Calu3 (cell line): ENCODE data around the gene NRG2. TPM values are rescaled to one million over a fixed set of nuclear protein-coding genes. Genes with fewer than 3 reads are reported as not detected.

ENCODE experiments used
- BruUV-seq: library from RNA; stranded (reverse); fragments of 400-500 nt; replicated peaks from 2 replicates; lab custom pipeline; 2021; lab: Mats Ljungman, UMichigan
- CTCF ChIA-PET: fragments of 300-600 bp; sonication (Branson Sonifier 250); formaldehyde crosslinking; loops from one replicate; lab custom pipeline; 2022; ENCODE audit warnings: antibody characterized with exemption; lab: Charles Lee
- DNase-seq: peaks from one replicate; pipeline ENCODE4 v3.0.0; 2022
- H3K27ac Mint-ChIP-seq: one replicate; pipeline ENCODE4 v1.8.0; 2022; ENCODE audit warnings: mixed read lengths; ENCODE audit not compliant: unreplicated experiment
- H3K27me3 Mint-ChIP-seq: one replicate; pipeline ENCODE4 v1.8.0; 2022; ENCODE audit warnings: mixed read lengths; ENCODE audit not compliant: unreplicated experiment
- H3K36me3 Mint-ChIP-seq: one replicate; pipeline ENCODE4 v1.8.0; 2022; ENCODE audit warnings: mild to moderate bottlenecking, moderate library complexity, mixed read lengths; ENCODE audit not compliant: insufficient read depth, unreplicated experiment
- H3K4me1 Mint-ChIP-seq: one replicate; pipeline ENCODE4 v1.8.0; 2022; ENCODE audit warnings: mild to moderate bottlenecking, low read depth, mixed read lengths; ENCODE audit not compliant: unreplicated experiment
- H3K4me3 Mint-ChIP-seq: one replicate; pipeline ENCODE4 v1.8.0; 2022; ENCODE audit warnings: mild to moderate bottlenecking, low read depth, moderate library complexity, mixed read lengths; ENCODE audit not compliant: unreplicated experiment
- H3K9me3 Mint-ChIP-seq: one replicate; pipeline ENCODE4 v1.8.0; 2022; ENCODE audit warnings: low read depth, mixed read lengths; ENCODE audit not compliant: unreplicated experiment
- intact Hi-C: fragments of 100-400 bp; cut with micrococcal nuclease; formaldehyde crosslinking; loops from one replicate; pipeline ENCODE4 v1.10.0; 2022; ENCODE audit not compliant: unreplicated experiment
- total RNA-seq: library from RNA; stranded (reverse); gene quantifications from 2 replicates; pipeline ENCODE4 v1.2.3, GENCODE V29; 2022
- TF ChIP-seq, protein P1 (sequence below): fragments of 200-600 bp; IDR thresholded peaks from one replicate; pipeline ENCODE4 v1.8.0; 2022; ENCODE audit warnings: antibody characterized with exemption; ENCODE audit not compliant: unreplicated experiment

Gene NRG2
- total RNA-seq, 1 experiment from 2014 or later = 1.4 TPM

DNA sequence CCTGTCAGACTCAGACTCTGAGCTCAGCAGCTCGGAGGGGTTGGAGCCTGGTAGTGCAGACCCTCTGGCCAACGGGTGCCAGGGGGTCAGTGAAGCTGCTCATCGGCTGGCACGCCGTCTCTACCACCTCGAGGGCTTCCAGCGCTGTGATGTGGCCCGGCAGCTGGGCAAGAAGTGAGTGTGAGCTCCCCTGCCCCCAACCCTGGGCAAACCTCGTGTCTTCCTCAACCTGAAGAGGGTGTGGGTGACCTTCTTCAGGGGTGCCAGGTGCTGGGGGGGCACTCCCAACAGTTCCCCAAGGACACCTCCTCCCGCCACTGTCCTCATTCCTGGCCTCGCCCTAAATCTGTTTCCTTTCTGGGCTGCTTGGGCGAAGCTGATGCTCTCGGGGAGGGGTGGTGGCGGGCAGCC lies 228.9 kb downstream of the NRG2 start:
- CTCF ChIA-PET = interaction anchor here (1.2 kb wide), 1 partner anchor 154 kb away, joined by 4 read pairs; no protein-coding TSS in a partner anchor
- no peaks in the 10 kb centered on the region for H3K36me3 Mint-ChIP-seq
- no peak overlapping the region for H3K27ac Mint-ChIP-seq
- TF ChIP-seq, protein P1, sequence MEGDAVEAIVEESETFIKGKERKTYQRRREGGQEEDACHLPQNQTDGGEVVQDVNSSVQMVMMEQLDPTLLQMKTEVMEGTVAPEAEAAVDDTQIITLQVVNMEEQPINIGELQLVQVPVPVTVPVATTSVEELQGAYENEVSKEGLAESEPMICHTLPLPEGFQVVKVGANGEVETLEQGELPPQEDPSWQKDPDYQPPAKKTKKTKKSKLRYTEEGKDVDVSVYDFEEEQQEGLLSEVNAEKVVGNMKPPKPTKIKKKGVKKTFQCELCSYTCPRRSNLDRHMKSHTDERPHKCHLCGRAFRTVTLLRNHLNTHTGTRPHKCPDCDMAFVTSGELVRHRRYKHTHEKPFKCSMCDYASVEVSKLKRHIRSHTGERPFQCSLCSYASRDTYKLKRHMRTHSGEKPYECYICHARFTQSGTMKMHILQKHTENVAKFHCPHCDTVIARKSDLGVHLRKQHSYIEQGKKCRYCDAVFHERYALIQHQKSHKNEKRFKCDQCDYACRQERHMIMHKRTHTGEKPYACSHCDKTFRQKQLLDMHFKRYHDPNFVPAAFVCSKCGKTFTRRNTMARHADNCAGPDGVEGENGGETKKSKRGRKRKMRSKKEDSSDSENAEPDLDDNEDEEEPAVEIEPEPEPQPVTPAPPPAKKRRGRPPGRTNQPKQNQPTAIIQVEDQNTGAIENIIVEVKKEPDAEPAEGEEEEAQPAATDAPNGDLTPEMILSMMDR = no peak
- H3K4me3 Mint-ChIP-seq = no peak overlapping the region
- no peak for DNase-seq
- BruUV-seq = no TSS peak
- no peaks in the 10 kb centered on the region for H3K4me1 Mint-ChIP-seq
- peaks cover 96% of the 10 kb centered on the region for H3K27me3 Mint-ChIP-seq
- peaks cover 4% of the 10 kb centered on the region for H3K9me3 Mint-ChIP-seq
- intact Hi-C loops = no loop called here

DNA sequence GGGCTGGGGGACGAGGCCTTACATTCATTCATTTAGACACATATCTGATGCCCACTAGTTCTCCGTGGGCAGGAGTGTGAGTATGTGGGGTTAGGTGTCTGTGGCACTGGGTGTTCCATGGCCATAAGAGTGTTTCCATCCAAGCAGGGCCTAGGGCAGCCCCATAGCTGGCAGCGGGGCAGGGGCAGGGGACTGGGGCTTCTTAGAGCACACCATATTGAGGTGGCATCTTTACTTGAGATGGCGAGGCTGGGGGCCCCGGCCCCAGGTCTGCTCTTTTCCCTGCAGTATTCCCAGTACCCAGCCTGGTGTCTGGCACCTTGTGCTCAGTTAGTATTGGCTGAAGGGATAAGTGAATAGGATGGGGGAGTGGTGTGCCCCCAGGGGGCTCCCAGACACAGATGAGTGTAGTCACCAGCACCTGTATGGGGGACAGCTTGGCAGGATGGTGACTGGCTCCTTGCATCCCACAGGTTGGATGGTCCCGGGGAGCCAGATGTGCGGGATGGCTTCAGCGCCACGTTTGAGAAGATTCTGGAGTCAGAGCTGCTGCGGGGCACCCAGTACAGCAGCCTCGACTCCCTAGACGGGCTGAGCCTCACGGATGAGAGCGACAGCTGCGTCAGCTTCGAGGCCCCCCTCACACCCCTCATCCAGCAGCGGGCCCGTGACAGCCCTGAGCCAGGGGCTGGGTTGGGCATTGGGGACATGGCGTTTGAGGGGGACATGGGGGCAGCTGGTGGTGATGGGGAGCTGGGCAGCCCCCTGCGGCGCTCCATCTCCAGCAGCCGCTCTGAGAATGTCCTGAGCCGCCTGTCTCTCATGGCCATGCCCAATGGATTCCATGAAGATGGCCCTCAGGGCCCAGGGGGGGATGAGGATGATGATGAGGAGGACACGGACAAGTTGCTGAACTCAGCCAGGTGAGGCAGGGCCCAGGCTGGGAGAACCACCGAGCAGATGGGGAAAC lies 230.0 kb downstream of the NRG2 start:
- Mint-ChIP-seq H3K36me3 (no peaks in the 10 kb centered on the region), H3K27me3 (peaks cover 96% of the 10 kb centered on the region), H3K27ac (no peak overlapping the region), H3K4me1 (no peaks in the 10 kb centered on the region), H3K9me3 (no peaks in the 10 kb centered on the region), H3K4me3 (no peak overlapping the region)
- TF ChIP-seq, protein P1 = no peak
- no TSS peak for BruUV-seq
- CTCF ChIA-PET = no interaction called here
- intact Hi-C loops = no loop called here
- DNase-seq = no peak

DNA sequence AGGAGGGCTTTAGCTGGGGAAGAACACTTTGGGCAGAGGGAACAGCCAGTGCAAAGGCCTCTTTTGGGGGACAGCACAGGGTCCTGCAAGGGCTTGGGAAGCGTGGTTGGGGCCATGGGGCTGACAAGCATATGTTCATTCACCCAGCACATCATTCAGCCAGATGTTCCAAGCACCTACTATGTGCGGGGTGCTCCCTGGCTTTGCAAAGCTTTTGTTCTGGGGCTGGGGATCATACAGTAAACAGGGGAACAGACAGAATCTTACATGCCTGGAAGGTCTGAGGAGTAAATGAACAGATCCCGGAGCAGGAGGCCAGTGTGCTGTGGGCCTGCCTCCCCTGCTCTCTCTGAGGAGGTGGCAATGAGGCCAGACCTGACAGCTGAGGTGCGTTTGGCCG lies 230.8 kb downstream of the NRG2 start:
- no peaks in the 10 kb centered on the region for H3K9me3 Mint-ChIP-seq
- H3K27ac Mint-ChIP-seq = no peak overlapping the region
- BruUV-seq = no TSS peak
- H3K4me3 Mint-ChIP-seq = no peak overlapping the region
- no peaks in the 10 kb centered on the region for H3K4me1 Mint-ChIP-seq
- no peak for DNase-seq
- CTCF ChIA-PET = interaction anchor here (0.8 kb wide), 1 partner anchor 10 kb away, joined by 3 read pairs; no protein-coding TSS in a partner anchor
- TF ChIP-seq, protein P1 = no peak
- H3K27me3 Mint-ChIP-seq = peaks cover 89% of the 10 kb centered on the region
- intact Hi-C loops = no loop called here
- H3K36me3 Mint-ChIP-seq = no peaks in the 10 kb centered on the region

DNA sequence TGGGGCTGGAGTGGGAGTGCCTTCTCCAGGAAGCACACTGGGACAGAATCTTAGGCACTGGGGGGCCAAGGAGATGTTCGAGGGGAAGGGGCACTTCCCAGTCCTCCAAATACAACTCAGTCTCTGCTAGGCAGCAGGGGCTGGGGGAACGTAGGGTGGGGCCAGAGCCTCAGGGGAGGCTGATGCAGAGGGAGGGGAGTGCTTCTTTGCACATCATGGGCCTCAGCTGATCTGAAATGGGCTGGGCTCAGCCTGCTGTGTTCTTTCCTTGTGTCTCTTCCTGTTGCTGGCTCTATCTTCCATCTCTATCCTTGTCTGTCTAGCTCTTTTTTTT lies 231.9 kb downstream of the NRG2 start:
- CTCF ChIA-PET = no interaction called here
- Mint-ChIP-seq H3K9me3 (no peaks in the 10 kb centered on the region), H3K27ac (no peak overlapping the region), H3K36me3 (no peaks in the 10 kb centered on the region), H3K4me3 (no peak overlapping the region), H3K27me3 (peaks cover 86% of the 10 kb centered on the region), H3K4me1 (no peaks in the 10 kb centered on the region)
- intact Hi-C loops = no loop called here
- no peak for DNase-seq
- no TSS peak for BruUV-seq
- TF ChIP-seq, protein P1 = no peak
